HepG2 (cell line): ENCODE measurements around the gene NIN. TPM values are rescaled to one million over a fixed set of nuclear protein-coding genes. Genes with fewer than 3 reads are reported as not detected.

ENCODE experiments used
- ARHGAP35 ChIP-seq: sonication (generic); formaldehyde crosslinking; IDR thresholded peaks from 2 replicates; pipeline ENCODE4 v1.9.0; 2022; ENCODE audit warnings: mild to moderate bottlenecking, inconsistent platforms, moderate library complexity, missing genetic modification reagents, borderline replicate concordance
- ASH2L ChIP-seq: fragments of 300-600, 200-600 bp; sonication (generic); IDR thresholded peaks from 2 replicates; pipeline ENCODE4 v1.7.0; 2017; ENCODE audit warnings: low read depth, mild to moderate bottlenecking, moderate library complexity, mixed read lengths, low read length; ENCODE audit not compliant: insufficient read length
- ATAD3A ChIP-seq: sonication (generic); formaldehyde crosslinking; IDR thresholded peaks from 2 replicates; pipeline ENCODE4 v1.4.0; 2020; ENCODE audit warnings: missing genetic modification reagents
- ATF3 ChIP-seq: sonication (generic); formaldehyde crosslinking; IDR thresholded peaks from 2 replicates; pipeline ENCODE4 v1.4.0; 2020; ENCODE audit warnings: missing genetic modification reagents
- ATF7 ChIP-seq, 2 experiments: fragments of 450-650 bp in 1 of 2; sonication (generic) in 1 of 2; formaldehyde crosslinking in 1 of 2; IDR thresholded peaks; 2 replicates each; pipeline versions ENCODE4 v1.4.0 to v1.6.1; 2016 to 2020; ENCODE audit warnings: antibody characterized with exemption in 1 of 2, mild to moderate bottlenecking in 1 of 2, missing genetic modification reagents in 1 of 2
- CBFB ChIP-seq: sonication (generic); formaldehyde crosslinking; IDR thresholded peaks from 2 replicates; pipeline ENCODE4 v1.4.0; 2020; ENCODE audit warnings: missing genetic modification reagents
- HDAC1 ChIP-seq: sonication (generic); formaldehyde crosslinking; IDR thresholded peaks from 2 replicates; pipeline ENCODE4 v1.5.1; 2020; ENCODE audit warnings: mild to moderate bottlenecking, missing genetic modification reagents
- HOXA5 ChIP-seq: sonication (generic); formaldehyde crosslinking; IDR thresholded peaks from 2 replicates; pipeline ENCODE4 v1.4.0; 2020; ENCODE audit warnings: missing genetic modification reagents
- KIAA2018 ChIP-seq: sonication (generic); formaldehyde crosslinking; IDR thresholded peaks from 2 replicates; pipeline ENCODE4 v1.5.0; 2020; ENCODE audit warnings: mild to moderate bottlenecking, missing genetic modification reagents, borderline replicate concordance
- MAFG ChIP-seq: sonication (generic); formaldehyde crosslinking; IDR thresholded peaks from 2 replicates; pipeline ENCODE4 v1.5.1; 2020; ENCODE audit warnings: mild to moderate bottlenecking, missing genetic modification reagents
- POGZ ChIP-seq: sonication (generic); formaldehyde crosslinking; IDR thresholded peaks from 2 replicates; pipeline ENCODE4 v1.4.0; 2020; ENCODE audit warnings: mild to moderate bottlenecking, missing genetic modification reagents
- RXRB ChIP-seq: IDR thresholded peaks from 2 replicates; pipeline ENCODE4 v1.6.1; 2016; ENCODE audit warnings: borderline replicate concordance, missing genetic modification reagents, missing compliant biosample characterization
- TIGD3 ChIP-seq: sonication (generic); formaldehyde crosslinking; IDR thresholded peaks from 2 replicates; pipeline ENCODE4 v1.5.1; 2020; ENCODE audit warnings: mild to moderate bottlenecking, missing genetic modification reagents, borderline replicate concordance
- ZBTB21 ChIP-seq: sonication (generic); formaldehyde crosslinking; IDR thresholded peaks from 2 replicates; pipeline ENCODE4 v1.4.0; 2020; ENCODE audit warnings: missing genetic modification reagents
- ZFP36L1 ChIP-seq: sonication (generic); formaldehyde crosslinking; IDR thresholded peaks from 2 replicates; pipeline ENCODE4 v1.8.0; 2022; ENCODE audit warnings: mild to moderate bottlenecking, missing genetic modification reagents, moderate library complexity
- ZNF20 ChIP-seq: sonication (generic); formaldehyde crosslinking; IDR thresholded peaks from 2 replicates; pipeline ENCODE4 v1.4.0; 2020; ENCODE audit warnings: mild to moderate bottlenecking, moderate library complexity, missing genetic modification reagents
- ZNF891 ChIP-seq: sonication (generic); formaldehyde crosslinking; IDR thresholded peaks from 2 replicates; pipeline ENCODE4 v1.5.0; 2020; ENCODE audit warnings: mild to moderate bottlenecking, missing genetic modification reagents
- ZSCAN12 ChIP-seq: sonication (generic); formaldehyde crosslinking; IDR thresholded peaks from 2 replicates; pipeline ENCODE4 v1.9.0; 2021; ENCODE audit warnings: mild to moderate bottlenecking, missing genetic modification reagents
- ZSCAN9 ChIP-seq: IDR thresholded peaks from 2 replicates; pipeline ENCODE4 v1.6.1; 2016; ENCODE audit warnings: borderline replicate concordance
- polyA plus RNA-seq, 8 experiments: library from polyadenylated mRNA; depleted of rRNA in 3 of 8; stranded (reverse) in 7 of 8; unstranded in 1 of 8; fragments of >200 nt; fragmentation: Illumina TruSeq in 4 of 8; extraction: Trizol in 4 of 8; gene quantifications; 2 replicates each; pipeline versions ENCODE4 v1.2.1 to v1.2.3, GENCODE V29; 2011 to 2016; ENCODE audit warnings: low read depth in 4 of 8, missing spikeins in 1 of 8, mixed read lengths in 1 of 8; ENCODE audit not compliant: insufficient read depth in 1 of 8
- total RNA-seq, 5 experiments: library from RNA; depleted of rRNA; stranded (reverse); fragments of >200 nt; fragmentation: Illumina TruSeq; extraction: Trizol; gene quantifications; 2 replicates each; pipeline ENCODE4 v1.2.3, GENCODE V29; 2016; ENCODE audit warnings: low read depth in 1 of 5

NIN gene
- total and polyA plus RNA-seq, 2 of the 13 experiments (the other 11 are each of a cell fraction or from before 2014, with no cell fraction given): 2.8 to 9.7 TPM

- TF ChIP-seq ATF3 (CRISPR knock-in tag) (0 out of 2 replicates have a peak, but pooled peaks have one; percentile 48), ZSCAN9 (CRISPR knock-in tag) (no peak), ZBTB21 (CRISPR knock-in tag) (no peak), ASH2L (no peak), MAFG (CRISPR knock-in tag) (no peak), ATAD3A (CRISPR knock-in tag) (no peak), TIGD3 (CRISPR knock-in tag) (no peak), HDAC1 (peak; percentile 46), ZNF891 (no peak), ATF7 (IDR thresholded peaks at IDR 0.05) (no peak), ATF7 (CRISPR knock-in tag; IDR thresholded peaks at IDR 0.05) (no peak), HOXA5 (CRISPR knock-in tag) (no peak), ARHGAP35 (CRISPR knock-in tag) (no peak), ZFP36L1 (CRISPR knock-in tag) (no peak), RXRB (CRISPR knock-in tag) (peak; percentile 85; the same call in 1 of the 2 replicates), CBFB (CRISPR knock-in tag) (no peak), ZSCAN12 (CRISPR knock-in tag) (no peak), POGZ (CRISPR knock-in tag) (no peak), KIAA2018 (CRISPR knock-in tag) (no peak), ZNF20 (no peak)
Measured at GRCh38 chr14:50839048-50839447, 8.1 kb upstream of the NIN start (continued).
